Fibroblast of mammary gland (primary cell): ENCODE data around the gene CFAP61.
A peak's percentile ranks its signal among the peaks of the same experiment; 100 is the strongest.

Experiments
- DNase-seq: peaks from one replicate; pipeline ENCODE4 v3.0.0-alpha.2; 2010; ENCODE audit warnings: low read depth
- H3K4me3 ChIP-seq: 2 replicates; pipeline ENCODE4 v1.5.1; 2011; ENCODE audit warnings: low read depth, mild to moderate bottlenecking, low read length, moderate library complexity; ENCODE audit not compliant: control insufficient read depth
- TF ChIP-seq, protein P1 (sequence below): conservative IDR thresholded peaks from 2 replicates; pipeline ENCODE4 v1.5.1; 2011; ENCODE audit warnings: low read depth, low read length, inconsistent platforms; ENCODE audit not compliant: control insufficient read depth, insufficient read depth

Gene CFAP61

DNA sequence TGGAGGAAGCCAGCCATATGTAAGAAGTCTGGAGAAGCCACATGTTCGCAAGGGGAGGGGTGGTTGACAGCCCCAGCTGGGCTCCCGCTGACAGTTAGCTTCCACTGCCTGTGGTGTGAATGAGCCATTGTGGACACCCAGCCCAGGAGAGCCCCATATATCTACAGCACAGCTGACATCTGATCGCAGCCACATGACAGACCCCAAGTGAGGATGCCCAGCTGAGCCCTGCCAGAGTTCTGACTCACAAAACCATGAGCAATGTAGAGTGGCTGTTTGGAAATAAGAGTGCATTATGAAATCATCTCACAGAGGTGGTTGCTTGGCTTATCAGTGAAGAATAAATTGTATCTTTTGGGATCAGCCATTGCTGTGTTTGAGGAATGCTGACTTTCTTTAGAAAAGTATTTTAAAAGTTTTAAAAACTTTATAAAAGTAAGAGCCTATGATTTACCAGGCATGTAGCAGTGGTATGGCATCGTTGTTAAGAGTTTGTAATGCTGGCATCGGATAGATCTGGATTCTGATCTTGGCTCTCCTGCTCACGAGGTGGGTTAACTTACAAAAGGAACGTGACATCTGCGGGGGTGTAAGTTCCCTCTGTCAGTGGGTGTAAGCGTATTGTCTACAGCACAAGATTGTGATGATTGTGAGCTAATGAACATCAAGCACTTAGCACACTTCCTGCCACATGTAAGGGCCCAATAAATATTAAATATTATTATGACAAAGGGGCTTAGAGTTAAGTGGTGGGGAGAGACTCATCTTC is 24.1 kb downstream of the CFAP61 start:
- peak; percentile 87 for DNase-seq
- no peak overlapping the region for H3K4me3 ChIP-seq

GRCh38 chr20:20078041-20078440 is 25.7 kb downstream of the CFAP61 start:
- TF ChIP-seq, protein P1, sequence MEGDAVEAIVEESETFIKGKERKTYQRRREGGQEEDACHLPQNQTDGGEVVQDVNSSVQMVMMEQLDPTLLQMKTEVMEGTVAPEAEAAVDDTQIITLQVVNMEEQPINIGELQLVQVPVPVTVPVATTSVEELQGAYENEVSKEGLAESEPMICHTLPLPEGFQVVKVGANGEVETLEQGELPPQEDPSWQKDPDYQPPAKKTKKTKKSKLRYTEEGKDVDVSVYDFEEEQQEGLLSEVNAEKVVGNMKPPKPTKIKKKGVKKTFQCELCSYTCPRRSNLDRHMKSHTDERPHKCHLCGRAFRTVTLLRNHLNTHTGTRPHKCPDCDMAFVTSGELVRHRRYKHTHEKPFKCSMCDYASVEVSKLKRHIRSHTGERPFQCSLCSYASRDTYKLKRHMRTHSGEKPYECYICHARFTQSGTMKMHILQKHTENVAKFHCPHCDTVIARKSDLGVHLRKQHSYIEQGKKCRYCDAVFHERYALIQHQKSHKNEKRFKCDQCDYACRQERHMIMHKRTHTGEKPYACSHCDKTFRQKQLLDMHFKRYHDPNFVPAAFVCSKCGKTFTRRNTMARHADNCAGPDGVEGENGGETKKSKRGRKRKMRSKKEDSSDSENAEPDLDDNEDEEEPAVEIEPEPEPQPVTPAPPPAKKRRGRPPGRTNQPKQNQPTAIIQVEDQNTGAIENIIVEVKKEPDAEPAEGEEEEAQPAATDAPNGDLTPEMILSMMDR = no peak
- H3K4me3 ChIP-seq = no peak overlapping the region
- no peak for DNase-seq

More for the DNA sequence above, 24.1 kb downstream of the CFAP61 start:
- TF ChIP-seq, protein P1 = no peak

DNA sequence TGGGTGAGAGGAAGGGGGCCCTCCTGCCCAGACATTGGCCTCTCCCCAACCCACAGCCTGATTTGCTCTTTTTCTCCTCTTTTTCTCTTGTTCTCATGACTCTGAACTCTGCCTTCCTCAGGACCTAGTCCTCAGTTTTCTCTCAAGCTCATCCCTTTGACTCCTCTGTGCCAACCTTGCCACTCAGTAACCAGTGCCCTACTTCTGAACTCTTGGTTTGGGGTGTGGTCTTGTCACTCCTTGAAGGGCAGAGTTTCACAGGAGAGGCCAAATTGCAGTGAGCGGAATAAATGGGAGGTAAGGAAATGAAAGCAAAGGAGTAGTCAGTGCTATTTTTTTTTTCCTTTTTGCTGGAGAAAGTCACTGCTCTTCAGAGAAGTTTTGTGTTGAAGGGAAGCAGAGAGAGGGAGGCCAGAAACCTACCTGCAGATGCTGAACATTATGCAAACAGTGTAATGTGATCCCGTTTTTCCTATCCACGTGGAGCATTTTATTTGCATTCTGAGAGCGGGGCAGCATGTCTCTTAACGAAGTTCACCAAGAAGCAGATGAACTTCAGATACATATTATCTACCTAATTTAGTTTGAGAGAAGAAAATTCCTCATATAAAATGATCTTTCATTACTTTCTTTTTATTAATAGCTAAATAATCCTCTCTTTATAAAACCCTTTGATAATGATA is 26.9 kb downstream of the CFAP61 start:
- TF ChIP-seq, protein P1 = no peak
- no peak overlapping the region for H3K4me3 ChIP-seq
- DNase-seq = no peak

DNA sequence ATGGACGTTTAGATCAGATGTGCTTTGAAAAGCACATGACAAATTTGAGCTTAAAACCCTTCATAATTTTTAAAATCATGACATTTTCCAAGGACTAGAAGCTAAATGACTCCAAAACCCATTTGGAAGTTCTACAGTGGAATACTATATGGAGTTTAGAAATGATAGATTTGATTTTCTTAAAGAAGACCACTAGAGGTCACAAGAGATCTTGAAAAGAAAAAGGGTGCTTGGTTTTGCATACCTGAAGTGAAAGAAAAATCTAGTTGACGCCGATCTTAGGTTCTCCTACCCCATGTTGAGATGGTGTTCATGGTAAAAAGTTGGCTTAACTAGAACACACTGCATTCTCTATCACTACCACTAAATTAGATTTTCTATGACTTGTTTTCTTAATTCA is 31.5 kb downstream of the CFAP61 start:
- TF ChIP-seq, protein P1 = peak; percentile 40
- no peak overlapping the region for H3K4me3 ChIP-seq
- DNase-seq = peak; percentile 34

DNA sequence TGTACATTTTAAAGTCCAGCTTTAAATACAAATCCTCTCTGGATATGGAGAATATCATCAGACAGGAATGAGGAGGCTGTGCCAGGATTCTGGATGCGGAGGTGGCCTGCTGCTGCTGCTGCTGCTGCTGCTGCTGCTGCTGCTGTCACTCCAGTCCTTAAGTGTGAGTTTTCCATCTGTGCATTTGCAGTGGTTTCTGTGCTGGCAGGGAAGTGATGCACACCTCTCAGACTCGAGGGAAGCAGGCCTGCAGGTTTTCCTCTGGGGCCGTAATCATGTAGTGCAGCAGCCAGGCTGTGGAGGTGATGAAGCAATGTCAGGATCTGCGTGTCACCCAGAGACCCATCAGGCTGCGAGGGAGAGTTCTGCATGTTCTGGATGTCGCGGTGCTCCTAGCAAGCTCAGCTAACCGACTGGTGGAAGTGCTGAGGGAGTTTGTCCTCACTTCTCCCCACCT is 32.0 kb downstream of the CFAP61 start:
- DNase-seq = no peak
- H3K4me3 ChIP-seq = no peak overlapping the region

DNA sequence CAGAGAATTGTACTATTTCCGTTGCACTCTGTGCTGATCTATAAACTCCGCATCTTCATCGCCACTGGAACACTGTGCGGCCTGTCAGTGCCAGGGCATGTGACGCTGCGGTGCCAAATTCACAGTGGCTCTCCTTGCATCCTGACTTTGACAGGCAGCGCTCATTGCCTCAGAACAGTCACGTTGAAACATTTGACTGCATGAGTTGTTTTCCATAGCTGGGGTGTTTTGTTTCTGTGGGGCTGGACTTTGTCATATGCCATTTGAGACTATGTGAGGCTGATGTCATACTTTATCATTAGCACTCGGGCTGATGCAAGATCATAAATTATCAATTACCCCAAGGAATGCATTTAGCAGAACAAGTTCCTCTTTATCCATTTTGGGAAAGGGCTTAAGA is 32.7 kb downstream of the CFAP61 start:
- TF ChIP-seq, protein P1 = no peak
- no peak overlapping the region for H3K4me3 ChIP-seq
- peak; percentile 16 for DNase-seq

More for the DNA sequence above, 32.0 kb downstream of the CFAP61 start:
- TF ChIP-seq, protein P1 = no peak
